DMS114 treated with DMSO at 0.1 percent for 48 hours (cell line): ENCODE measurements around the gene SMOC2.

Experiments
- DNase-seq: peaks from one replicate; lab custom pipeline; 2025; ENCODE audit not compliant: unreplicated experiment; lab: John Stamatoyannopoulos, UW

Gene SMOC2

DNA sequence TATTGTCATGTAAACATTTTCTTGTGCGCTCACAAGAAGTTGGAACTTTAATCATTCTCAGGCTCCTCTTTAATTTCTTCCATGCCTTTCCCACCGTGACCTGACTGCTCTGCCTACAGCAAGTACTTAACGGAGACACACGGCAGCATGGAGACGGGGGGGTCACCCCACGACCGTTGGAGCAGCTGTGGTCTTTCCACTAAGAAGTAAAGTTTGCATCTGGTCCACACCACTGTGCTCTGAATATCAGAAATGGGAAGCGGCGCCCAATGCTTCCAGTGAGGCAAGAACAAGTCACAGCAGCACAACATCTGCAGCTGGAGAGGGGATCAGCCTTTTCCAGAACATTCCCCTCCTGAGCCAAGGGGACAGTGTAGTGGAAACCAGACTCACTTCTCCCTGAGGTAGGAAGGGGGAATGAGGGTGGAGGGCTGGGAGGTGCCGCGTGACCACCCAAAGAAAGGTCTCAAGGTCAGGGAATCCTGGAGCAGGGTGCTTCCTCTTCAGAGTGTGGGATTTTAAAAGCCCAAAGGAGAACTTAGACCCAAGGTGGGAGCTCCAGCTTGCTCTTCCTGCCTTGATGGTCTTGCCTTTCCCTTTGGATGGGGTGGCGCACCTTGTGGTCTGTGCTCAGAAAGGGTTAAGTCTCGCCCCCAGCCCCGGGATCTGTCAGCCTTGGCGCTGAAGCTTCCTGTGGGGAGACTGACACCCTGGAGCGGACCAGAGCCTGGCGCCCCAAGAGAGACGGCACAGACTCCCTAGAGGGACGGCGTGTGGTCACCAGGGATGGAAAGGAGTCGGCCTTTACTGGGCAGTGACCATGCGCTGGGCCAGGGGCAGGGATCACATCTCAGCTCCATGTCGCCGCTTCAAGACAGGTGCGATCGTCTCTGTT is 25.6 kb upstream of the SMOC2 start:
- DNase-seq, result no peak

DNA sequence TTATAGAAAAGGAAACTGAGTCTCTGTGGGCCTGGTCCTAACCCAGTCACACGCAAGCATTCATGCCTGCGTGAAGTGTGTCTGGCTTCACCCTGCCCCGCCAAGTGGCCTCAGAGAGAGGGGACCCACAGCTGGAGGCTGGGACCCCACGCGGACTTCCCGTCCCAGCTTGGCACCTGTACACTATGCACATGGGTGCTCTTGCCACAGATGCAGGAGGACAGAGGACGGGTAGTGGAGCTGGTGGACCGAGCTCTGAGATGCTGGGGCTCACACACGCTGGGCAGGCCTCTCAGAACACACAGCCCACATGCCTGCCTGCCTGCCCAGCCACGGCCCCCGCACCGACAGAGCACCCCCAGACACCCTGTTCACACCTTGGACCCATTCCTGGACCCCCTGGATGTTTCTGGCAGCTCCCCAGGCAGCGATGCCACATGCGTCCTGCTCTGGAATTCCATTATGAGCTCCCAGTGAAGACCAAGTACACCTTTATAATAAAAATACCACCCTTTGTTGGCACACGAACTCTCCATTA is 24.9 kb upstream of the SMOC2 start:
- no peak for DNase-seq

DNA sequence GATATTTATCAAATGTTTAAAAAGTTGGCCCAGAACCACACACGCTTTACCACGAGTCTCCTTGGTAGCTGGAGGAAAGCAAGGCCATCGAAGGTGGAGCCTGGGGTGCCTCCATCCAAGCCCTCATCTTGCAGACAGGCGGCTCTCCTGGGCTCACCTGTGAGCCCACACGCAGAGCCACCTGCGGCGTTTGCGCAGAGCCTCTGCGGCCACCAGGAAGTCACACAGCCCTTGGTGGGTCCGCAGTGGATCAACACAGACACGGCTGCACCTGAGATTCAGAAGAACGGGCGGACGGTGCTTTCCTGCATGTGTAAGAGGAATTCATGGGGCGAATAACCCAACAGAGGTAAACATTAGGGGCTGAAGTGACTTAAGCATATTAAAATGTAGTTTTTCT is 24.5 kb upstream of the SMOC2 start:
- DNase-seq, result no peak

DNA sequence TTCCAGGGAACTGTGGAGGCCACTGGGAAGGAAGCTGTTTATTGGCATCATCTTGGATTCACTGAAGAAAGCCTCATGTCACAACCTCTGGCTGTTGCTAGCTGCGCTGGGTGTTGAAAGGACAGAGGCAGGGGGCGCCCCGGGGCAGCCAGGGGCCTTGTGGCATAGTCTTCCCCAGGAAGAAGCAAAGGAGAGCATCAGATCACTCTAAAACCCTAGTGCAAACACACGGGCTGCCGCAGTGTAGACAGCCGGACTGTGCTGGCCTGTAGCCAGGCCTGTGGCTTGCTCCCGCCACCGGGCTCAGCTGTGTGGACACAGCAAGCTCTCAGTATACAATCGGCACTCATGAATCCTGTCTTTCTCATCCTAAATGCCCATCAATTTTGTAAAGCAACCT is 23.8 kb upstream of the SMOC2 start:
- DNase-seq, result no peak

DNA sequence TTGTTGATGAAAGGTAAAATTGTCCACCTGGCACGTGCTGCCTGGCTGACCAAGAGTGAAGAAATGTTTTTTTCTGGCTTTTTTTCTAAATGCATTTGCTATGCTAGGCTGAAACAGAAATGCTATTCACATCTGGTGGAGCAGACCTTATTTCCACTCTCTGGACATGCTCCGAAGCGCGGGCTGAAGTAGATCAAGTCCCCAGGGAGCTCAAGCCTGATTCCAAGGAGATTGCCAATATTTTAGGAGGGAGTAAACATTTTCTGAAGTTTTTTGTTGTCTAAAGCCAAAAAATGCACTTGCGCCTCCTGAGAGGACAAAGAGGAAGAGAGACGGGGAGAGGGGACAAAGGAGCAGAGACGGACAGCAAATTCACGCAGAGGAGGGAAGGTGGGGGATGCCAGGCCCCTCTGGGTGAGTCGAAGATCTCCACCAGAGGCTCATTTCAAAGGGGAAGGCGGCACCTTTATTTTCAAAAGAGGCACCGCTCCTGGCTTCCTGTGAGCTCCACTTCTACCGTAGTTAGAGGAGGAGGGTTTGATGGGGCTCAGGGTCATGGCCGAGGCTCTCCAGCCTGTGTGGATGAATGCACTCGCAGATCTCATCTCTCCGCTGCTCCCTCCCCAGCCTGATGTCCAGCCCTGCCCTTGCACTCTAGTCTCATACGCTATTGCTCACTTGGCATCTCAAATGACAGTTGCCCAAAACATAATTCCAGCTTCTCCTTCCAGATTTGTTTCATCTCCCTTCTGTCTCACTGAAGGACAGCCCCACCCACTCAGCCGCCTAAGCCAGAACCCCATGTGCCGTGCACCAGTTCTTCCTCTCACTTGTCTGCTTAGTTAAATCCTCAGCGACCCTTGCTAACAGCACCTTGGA is 23.1 kb upstream of the SMOC2 start:
- DNase-seq, result no peak

DNA sequence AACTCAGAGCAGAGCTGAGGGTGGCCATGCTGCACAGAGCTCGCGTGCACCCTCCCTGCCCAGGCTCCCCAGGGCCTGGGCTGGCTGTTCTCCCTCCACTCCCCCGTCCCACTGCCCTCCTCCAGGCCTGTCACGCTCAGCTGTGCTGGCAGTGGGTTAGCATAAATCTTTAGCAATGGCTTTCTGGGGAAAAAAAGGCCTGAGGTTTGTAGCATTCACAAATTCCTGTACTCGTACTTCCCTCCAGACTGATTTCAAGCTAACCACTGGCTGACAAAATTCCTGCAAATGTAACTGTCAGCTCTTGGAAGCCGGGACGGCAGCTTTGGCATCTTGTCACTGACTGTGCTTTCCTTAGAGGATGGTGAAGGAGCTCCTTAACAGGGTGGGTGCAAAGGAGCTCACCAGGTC is 22.3 kb upstream of the SMOC2 start:
- DNase-seq, result no peak

DNA sequence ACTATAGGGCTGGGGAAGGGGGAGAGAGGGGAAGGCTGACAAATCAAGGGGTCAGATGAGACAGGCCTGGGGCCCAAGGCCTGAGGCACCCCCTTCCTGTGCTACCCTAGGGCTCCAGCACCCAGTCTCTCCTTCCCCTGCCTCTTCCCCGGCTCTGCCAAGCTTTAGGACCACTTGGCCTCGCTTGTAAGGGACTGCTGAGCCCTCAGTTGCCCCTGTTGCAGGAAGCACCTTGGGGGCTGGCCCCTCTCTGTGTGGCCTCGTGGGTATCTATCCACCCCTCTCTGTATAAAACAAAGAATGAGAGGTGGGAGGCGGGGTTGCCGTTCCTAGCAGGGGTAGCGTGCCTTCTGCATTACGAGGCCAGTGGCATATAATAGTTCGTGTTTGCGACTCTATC is 21.4 kb upstream of the SMOC2 start:
- no peak for DNase-seq

DNA sequence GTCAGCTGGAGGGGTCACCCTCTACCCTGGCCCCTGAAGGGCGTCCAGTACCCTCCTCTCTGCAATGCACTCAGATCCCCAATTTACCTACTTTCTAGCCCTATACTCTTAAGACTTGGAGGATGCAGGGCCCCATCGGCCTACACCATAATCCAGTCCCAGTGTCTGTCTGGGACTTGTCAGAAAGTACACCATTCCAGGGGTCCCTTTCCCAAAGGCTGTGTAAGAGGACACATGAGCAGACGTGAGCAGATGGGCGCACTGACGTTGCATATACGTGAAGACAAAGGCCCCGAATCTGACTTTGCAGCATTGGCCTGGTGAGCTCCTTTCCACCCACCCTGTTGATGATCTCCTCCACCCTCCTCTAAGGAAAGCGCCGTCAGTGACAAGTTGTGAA is 20.9 kb upstream of the SMOC2 start:
- DNase-seq, result no peak

DNA sequence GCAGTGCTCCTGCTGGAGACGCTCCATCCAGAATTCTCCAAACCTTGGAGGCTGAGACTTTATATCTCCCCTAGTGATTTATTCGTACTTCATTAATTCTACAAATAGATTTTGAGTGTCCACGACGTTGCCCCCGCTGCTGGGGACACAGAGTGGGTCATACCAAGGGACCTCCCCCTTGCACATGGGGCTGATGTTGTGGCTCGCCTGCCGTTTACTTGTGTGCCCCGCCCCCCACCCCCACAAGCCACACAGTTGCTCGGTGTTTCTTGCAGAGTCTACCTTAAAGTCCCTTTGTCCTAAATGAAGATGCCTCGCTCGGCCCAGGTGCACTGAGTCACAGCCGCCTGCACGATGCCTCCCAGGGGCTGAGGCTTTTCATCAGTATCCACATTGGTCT is 20.3 kb upstream of the SMOC2 start:
- DNase-seq, result no peak

DNA sequence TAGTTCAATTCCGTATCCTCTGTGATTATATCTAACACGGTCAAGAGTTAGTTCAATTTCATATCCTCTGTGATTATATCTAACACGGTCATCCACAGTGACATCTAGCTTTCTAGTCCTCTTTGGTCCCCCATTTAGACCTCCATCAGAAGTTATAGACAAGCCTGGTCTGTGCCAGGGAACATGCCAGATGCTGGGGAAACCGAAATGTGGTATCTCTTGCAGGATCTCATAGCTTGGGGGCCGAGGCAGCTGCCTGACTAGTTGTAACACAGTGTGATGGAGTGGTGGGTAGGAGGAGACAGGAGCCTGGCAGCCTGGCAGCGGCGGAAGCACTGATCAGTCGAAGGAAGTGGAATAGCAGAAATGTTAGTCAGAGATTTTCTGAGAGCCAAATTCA is 13.8 kb upstream of the SMOC2 start:
- DNase-seq, result no peak

DNA sequence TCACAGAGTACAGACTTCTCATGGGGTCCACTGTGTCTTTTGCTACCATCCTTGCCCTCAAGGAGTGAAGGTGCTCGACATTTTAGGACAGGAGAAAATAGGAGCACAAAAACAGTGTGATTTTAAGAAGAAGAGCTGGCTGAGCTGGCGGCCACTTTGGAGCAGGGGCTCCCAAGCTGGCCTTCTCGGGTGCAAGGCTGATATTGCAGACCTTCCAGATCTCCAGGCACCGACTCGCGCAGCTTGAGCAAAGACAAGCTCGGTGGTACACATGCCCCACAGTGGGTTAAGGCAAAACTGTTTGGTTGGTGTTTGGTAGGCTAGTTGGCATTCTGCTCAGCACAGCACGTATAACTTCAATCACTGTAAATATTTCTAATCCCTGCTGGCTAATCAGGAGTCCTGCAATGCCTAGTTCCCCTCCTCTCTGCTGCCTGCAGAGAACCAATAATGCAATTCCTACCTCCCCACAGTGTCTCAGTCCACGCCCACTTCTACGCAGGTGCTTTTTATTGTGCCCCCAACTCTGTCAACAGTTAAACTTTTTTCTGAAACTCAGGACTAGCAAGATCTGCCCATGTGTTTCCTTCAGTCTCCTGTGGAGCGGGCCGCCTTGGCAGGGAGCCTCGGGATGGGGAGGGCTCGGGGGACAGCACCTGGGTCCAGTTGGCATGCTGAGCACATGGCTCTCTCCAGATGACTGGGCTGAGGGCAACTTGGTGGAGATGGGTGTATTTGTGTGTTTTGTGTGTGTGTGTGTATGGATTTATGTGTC is 12.7 kb upstream of the SMOC2 start:
- no peak for DNase-seq

DNA sequence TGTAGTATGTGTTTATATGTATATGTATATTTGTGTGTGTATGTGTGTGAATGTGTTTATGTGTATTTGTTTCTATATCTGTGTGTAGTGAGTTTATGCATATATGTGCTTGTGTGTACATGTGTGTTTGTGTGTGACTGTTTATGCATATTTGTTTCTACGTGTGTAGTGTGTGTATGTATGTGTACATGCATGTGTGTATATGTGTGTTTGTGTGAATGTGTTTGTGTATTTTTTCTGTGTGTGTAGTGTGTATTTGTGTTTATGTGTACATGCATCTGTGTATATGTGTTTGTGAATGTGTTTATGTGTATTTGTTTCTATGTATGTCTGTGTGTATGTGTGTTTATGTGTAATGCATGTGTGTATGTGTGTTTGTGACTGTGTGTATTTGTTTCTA is 12.1 kb upstream of the SMOC2 start:
- DNase-seq, result no peak

DNA sequence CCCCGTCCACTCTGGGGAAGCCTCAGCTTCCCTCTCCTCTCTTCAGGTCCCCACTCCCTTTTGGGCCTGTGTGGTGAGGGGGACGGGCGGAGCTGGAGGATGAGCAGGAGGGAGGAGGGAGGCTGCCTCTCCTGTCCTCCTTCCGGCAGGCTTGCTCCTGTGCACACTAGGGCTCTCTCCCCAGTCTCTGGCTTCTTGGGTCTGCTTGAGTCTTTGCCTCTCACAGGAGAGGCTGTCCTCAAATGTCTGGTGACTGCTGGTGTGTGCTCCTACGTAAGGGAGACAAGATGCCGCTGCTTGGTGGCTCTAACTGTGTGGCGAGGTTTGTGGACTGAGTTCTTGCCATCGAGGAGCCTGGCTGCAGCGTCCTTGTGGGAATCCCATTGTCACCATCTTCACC is 8.8 kb upstream of the SMOC2 start:
- DNase-seq, result no peak

DNA sequence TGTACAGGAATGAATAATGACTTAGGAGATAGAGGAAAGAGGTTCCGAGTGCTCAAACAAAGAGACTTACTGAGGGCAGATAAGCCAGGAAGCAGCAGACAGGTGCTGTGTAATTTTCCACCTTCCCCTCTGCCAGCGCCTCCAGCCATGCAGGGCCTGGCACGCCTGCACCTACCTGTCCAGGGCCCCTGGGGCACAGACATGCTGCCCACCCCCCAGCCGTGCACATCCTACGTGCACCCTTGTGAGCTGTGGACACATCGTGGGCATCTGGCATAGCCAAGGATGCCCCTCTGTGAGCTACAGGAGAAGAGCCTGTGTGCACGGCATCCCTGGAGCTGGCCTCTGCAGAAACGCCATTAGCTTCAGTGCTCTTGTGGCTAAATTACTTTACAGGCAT is 7.1 kb upstream of the SMOC2 start:
- no peak for DNase-seq

DNA sequence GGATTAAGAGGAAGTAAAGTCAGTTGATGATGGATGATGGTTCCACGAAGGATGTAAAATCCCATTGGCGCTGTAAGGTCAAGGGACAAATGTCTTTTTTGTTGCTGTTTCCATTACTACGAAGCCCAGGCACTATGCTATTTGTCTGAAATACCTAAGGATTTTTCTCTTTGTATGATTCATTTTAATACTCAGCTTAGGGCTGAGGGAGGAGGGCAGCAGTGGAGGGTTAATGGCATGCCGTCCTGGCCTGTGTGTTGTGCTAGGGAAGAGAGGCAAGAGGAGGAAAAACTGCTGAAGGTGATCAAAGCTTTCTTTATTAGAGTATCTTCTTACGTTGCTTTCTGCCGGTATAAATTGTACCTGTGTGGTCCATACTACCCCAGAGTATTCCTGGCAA is 6.5 kb upstream of the SMOC2 start:
- DNase-seq, result no peak

DNA sequence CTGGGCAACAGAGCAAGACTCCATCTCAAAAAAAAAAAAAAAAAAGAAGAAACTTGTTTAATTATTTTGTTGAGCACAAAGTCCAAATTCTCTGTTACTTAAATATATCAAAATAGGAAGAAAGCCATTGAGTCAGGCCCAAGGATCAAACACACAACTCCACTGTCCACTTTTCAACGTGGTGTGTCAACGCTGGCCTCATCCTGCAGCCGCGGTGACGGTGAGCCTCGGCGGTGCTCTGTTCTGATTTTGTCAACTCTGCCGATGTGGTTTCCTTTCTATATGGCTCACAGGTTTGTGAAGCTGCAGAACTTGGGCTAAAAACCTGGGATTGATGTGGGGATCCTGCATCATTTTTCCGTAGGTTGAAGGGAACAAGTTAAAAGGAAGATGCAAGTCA is 3.2 kb upstream of the SMOC2 start:
- DNase-seq, result no peak

DNA sequence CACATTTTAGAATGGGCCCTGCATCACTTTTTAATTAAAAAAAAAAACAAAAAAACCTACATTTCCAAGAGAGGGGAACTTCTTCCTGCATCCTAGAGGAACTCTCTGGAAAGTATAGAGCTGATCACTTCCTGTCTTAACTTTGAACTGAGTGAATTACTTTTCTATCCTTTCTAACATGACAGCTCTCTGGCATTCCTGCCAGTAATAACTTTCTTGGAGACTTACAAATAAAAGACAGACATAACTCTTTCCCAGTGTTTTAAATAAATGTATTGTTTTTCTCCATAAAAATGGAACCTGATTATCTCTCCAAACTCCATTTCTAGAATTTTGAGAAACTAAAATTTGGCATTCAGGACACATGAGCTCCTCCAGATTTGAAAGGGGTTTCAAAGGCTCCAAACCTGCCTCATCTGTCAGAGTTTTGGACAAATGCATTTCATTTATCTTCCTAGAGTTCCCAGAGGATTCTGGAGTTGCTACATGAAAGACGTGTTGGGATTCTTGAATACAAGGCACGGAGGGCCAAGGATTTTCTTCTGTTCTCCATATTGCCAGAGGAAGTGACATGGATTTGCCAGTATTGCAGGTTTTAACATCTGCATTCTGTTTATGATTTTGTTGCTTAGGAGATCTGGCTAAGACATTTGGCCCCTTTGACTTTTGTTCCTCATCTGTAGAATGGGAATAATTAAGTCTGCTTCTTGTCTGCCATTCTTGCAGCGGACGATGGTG is 2.0 kb upstream of the SMOC2 start:
- DNase-seq, result no peak

DNA sequence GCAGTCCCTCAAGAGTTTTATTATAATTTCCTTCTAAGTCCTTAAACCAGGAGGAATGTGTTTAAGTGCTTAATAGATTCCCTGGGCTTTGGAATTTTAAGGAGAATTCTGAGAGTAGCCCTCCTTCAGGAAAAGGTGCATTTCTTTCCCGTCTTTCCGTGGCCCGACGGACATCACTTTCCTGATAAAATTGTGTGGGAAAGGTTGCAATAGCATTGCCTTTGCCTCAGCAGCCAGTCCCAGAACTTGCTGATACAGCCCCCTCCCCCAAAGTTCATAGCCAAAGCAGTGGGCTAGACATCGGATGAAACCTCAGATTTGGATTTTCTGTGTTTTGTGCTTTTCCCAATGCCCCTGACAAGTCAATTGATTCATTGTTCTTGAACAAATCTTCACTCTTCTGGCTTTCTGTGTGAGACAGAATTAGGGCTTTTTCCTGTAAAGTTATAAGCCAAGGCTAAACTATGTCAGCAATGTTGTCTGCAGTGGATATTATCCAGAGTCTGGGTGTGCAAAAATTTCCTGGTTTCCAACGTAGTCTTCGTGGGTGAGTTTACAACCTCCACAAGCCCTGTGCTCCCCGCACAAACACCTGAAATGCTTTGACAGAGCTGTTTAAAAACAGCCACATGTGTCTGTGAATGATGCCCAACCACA is 1.1 kb upstream of the SMOC2 start:
- no peak for DNase-seq

DNA sequence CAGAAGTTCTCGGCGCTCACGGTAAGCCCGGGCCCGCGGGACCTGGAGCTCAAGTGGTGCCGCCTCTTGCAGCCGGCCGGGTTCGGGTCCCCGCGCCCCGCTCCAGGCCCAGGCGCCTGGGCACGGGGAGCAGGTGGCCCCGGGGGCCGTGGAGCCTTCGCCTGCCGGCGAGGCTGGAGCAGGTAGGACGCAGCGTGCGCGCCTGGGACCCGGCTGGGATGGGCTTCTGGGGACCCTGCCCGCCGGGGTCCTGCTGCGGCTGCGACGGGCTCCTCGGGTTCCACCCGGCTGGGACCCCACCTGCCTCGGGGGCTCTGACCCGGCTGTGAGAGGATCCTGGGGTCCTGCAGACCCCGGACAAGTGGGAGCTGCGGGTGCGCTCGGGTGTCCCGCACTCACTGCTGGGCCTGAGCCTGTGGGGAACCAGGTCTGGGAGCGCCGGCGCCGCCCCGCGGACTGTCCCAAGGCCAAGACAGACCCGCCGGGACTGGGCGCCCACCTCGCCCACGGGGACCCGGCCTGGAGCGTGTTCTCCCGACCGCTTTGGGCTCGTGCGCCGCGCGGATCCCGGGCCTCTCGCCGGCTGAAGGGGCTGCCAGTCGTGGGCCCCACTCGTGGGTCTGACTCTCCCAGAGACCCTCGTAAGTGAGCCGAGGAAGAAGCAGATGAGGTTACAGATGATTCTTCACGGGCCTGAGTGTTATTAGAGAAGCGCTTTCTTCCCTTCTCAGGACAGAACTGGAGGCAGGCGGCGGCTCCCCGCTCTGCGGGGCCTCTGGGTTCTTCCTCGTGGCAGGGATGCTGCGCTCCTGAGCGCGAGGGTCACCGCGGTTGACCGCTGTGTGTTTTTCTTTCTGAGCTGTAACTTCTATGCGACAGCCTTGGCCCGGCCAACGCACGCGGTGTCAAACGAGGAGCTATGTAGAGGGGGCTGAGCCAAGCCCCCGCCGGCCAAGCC is 729 bp downstream of the SMOC2 start:
- DNase-seq, result no peak
